WTC11 (cell line): Measurements from ENCODE around the gene ARIH2. TPM values are rescaled to one million over a fixed set of nuclear protein-coding genes. Genes with fewer than 3 reads are reported as not detected.

Source experiments
- ATAC-seq: fragments of 200-7000 bp; cut with Tn5 transposase; 2 replicates; pipeline ENCODE4 v1.10.0; 2021; ENCODE audit warnings: mild to moderate bottlenecking, moderate library complexity
- CTCF ChIA-PET: fragments of 300-600 bp; sonication (Branson Sonifier 250); formaldehyde crosslinking; loops from one replicate; lab custom pipeline; 2021; ENCODE audit warnings: antibody characterized with exemption; lab: Charles Lee
- POLR2A ChIA-PET: fragments of 350-600 bp; sonication (Branson Sonifier 250); formaldehyde crosslinking; loops from one replicate; lab custom pipeline; 2021; ENCODE audit warnings: antibody characterized with exemption; lab: Charles Lee
- DNase-seq: peaks from one replicate; pipeline ENCODE4 v3.0.0; 2021; ENCODE audit warnings: low spot score
- H3K27ac Mint-ChIP-seq: 2 replicates; pipeline ENCODE4 v1.8.0; 2021; ENCODE audit warnings: mixed read lengths
- H3K27me3 Mint-ChIP-seq: 2 replicates; pipeline ENCODE4 v1.8.0; 2021; ENCODE audit warnings: low read depth, mild to moderate bottlenecking, moderate library complexity, mixed read lengths
- H3K36me3 Mint-ChIP-seq: 2 replicates; pipeline ENCODE4 v1.8.0; 2021; ENCODE audit warnings: mixed read lengths
- H3K4me1 Mint-ChIP-seq: 2 replicates; pipeline ENCODE4 v1.8.0; 2022; ENCODE audit warnings: mixed read lengths
- H3K4me3 Mint-ChIP-seq: 2 replicates; pipeline ENCODE4 v1.8.0; 2021; ENCODE audit warnings: mild to moderate bottlenecking, moderate library complexity, mixed read lengths
- H3K9me3 Mint-ChIP-seq: 2 replicates; pipeline ENCODE4 v1.8.0; 2021; ENCODE audit warnings: mixed read lengths
- E2F5 ChIP-seq: sonication (generic); formaldehyde crosslinking; IDR thresholded peaks from 2 replicates; pipeline ENCODE4 v1.8.1; 2022; ENCODE audit warnings: mild to moderate bottlenecking, moderate library complexity, missing genetic modification reagents
- ESRRA ChIP-seq: sonication (generic); formaldehyde crosslinking; IDR thresholded peaks from 2 replicates; pipeline ENCODE4 v1.8.1; 2022; ENCODE audit warnings: mild to moderate bottlenecking, missing genetic modification reagents, borderline replicate concordance
- GRHL2 ChIP-seq: fragments of 250-450 bp; sonication (Bioruptor Pico); IDR thresholded peaks from 2 replicates; pipeline ENCODE4 v1.8.0; 2022; ENCODE audit warnings: mild to moderate bottlenecking, moderate library complexity; ENCODE audit not compliant: insufficient replicate concordance, severe bottlenecking
- GTF2I ChIP-seq: fragments of 250-450 bp; sonication (Bioruptor Pico); conservative IDR thresholded peaks from 2 replicates; pipeline ENCODE4 v1.4.0; 2021; ENCODE audit warnings: mild to moderate bottlenecking
- JUN ChIP-seq: sonication (generic); formaldehyde crosslinking; IDR thresholded peaks from 2 replicates; pipeline ENCODE4 v1.8.0; 2023; ENCODE audit warnings: mild to moderate bottlenecking, missing genetic modification reagents
- KAT7 ChIP-seq: sonication (generic); formaldehyde crosslinking; IDR thresholded peaks from 2 replicates; pipeline ENCODE4 v1.8.1; 2023; ENCODE audit warnings: missing genetic modification reagents, mild to moderate bottlenecking, borderline replicate concordance
- NFE2L1 ChIP-seq: sonication (generic); formaldehyde crosslinking; IDR thresholded peaks from 2 replicates; pipeline ENCODE4 v1.8.1; 2023; ENCODE audit warnings: missing genetic modification reagents
- RORB ChIP-seq: fragments of 250-450 bp; sonication (Bioruptor Pico); IDR thresholded peaks from 2 replicates; pipeline ENCODE4 v1.9.0; 2021; ENCODE audit warnings: mild to moderate bottlenecking
- USF2 ChIP-seq: sonication (generic); formaldehyde crosslinking; IDR thresholded peaks from 2 replicates; pipeline ENCODE4 v1.8.1; 2023; ENCODE audit warnings: mild to moderate bottlenecking, missing genetic modification reagents, moderate library complexity
- ZBTB21 ChIP-seq: sonication (generic); formaldehyde crosslinking; IDR thresholded peaks from 2 replicates; pipeline ENCODE4 v1.8.1; 2023; ENCODE audit warnings: mild to moderate bottlenecking, missing genetic modification reagents, borderline replicate concordance
- ZBTB43 ChIP-seq: sonication (generic); formaldehyde crosslinking; IDR thresholded peaks from 2 replicates; pipeline ENCODE4 v1.8.1; 2023; ENCODE audit warnings: mild to moderate bottlenecking, missing genetic modification reagents
- total RNA-seq: library from RNA; stranded (reverse); gene quantifications from 3 replicates; pipeline ENCODE4 v1.2.3, GENCODE V29; 2021

Gene ARIH2
- total RNA-seq, 1 experiment from 2014 or later = 134 TPM

- Mint-ChIP-seq H3K4me1 (peaks cover 7% of the 10 kb centered on the region), H3K36me3 (peaks cover 9% of the 10 kb centered on the region), H3K9me3 (no peaks in the 10 kb centered on the region), H3K4me3 (peak overlapping the region; percentile 94), H3K27me3 (no peaks in the 10 kb centered on the region), H3K27ac (peak overlapping the region; percentile 90)
- POLR2A ChIA-PET = interaction anchor here (0.5 to 1.3 kb wide), 5 partner anchors 13 to 255 kb away, joined by 3 to 5 read pairs (median 4); no protein-coding TSS in a partner anchor
- TF ChIP-seq RORB (no peak), E2F5 (CRISPR knock-in tag) (0 out of 2 replicates have a peak, but pooled peaks have one; percentile 4), KAT7 (0 out of 2 replicates have a peak, but pooled peaks have one; percentile 63), ZBTB21 (CRISPR knock-in tag) (no peak), JUN (CRISPR knock-in tag) (0 out of 2 replicates have a peak, but pooled peaks have one; percentile 38), USF2 (peak; percentile 61), ESRRA (CRISPR knock-in tag) (peak; percentile 10; the same call in 1 of the 2 replicates)
- DNase-seq (no peak), ATAC-seq (peak; percentile 19)
- CTCF ChIA-PET = interaction anchor here (0.6 to 1.9 kb wide), 11 partner anchors 13 to 252 kb away, joined by 3 to 11 read pairs (median 3); partner anchors contain the start of genes IP6K2, KLHDC8B, PRKAR2A and SLC25A20
Observed at GRCh38 chr3:48919215-48920138, 835 bp downstream of the ARIH2 start.

DNA sequence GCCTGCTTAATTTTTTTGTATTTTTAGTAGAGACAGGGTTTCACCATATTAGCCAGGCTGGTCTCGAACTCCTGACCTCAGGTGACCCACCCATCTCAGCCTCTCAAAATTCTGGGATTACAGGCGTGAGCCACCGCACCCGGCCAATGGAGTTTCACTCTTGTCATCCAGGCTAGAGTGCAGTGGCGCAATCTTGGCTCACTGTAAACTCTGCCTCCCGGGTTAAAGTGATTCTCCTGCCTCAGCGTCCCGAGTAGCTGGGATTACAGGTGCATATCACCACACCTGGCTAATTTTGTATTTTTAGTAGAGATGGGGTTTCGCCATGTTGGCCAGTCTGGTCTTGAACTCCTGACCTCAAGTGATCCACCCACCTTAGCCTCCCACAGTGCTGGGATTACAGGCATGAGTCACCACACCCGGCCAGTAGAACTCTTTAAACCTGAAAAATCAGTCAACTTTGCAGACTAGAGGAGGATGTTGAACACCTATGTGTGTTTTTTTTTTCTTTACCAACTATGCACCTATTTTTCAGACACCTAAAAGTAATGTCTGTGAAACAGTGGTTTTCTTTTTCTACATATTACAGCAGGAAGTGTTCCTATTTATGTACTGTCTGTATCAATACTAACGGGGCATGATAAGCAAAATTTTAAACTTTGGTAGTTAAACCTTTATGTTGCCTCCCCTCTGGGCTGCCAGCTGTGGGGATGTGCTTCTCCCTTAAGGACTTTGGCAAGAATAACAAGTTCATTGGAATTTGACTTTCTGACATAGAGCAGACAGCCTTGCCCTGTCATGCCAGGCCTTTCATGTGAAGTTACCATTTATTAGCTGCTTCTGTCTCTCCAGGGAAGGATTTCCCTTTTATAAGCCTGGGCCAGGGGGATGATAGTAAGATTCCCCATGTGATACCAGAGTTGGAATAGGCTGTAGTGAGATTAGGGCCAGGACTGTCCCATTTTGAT lies 8.1 kb downstream of the ARIH2 start:
- H3K27ac Mint-ChIP-seq = no peak overlapping the region; the same call in 1 of the 2 replicates
- ChIA-PET POLR2A (interaction anchor here (0.7 kb wide), 1 partner anchor 61 kb away, joined by 3 read pairs; no protein-coding TSS in a partner anchor), CTCF (no interaction called here)
- H3K27me3 Mint-ChIP-seq = no peaks in the 10 kb centered on the region
- DNase-seq (no peak), ATAC-seq (no peak)
- H3K9me3 Mint-ChIP-seq = no peaks in the 10 kb centered on the region
- no peak for TF ChIP-seq NFE2L1 (CRISPR knock-in tag)
- peaks cover 52% of the 10 kb centered on the region for H3K36me3 Mint-ChIP-seq
- H3K4me3 Mint-ChIP-seq = no peak overlapping the region
- 0 out of 2 replicates have a peak, but pooled peaks cover 3% of the 10 kb centered on the region for H3K4me1 Mint-ChIP-seq

DNA sequence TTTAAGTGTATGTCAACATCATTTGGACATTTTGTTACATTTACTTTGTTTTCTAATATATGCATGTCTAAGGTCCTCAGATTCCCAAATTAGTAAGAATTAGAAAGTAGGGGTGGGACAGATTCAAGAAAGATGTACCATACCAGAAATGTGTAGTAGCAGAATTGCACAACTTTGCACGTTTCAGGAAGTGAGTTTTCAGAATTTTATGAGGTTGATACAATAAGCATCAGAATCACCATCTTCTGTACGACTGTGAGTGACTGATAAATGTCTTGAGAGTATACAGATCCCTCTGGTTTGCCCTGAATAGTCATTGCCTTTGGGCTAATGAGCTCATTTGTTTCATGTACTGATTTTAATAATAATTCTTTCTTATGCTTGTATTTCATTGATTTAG lies 9.3 kb downstream of the ARIH2 start:
- ATAC-seq = no peak
- ChIA-PET CTCF (no interaction called here), POLR2A (no interaction called here)
- Mint-ChIP-seq H3K27ac (no peak overlapping the region), H3K36me3 (peaks cover 61% of the 10 kb centered on the region), H3K4me3 (no peak overlapping the region), H3K4me1 (0 out of 2 replicates have a peak, but pooled peaks cover 3% of the 10 kb centered on the region), H3K9me3 (no peaks in the 10 kb centered on the region), H3K27me3 (no peaks in the 10 kb centered on the region)
- DNase-seq = no peak
- TF ChIP-seq USF2 = no peak
- TF ChIP-seq GTF2I (CRISPR knock-in tag) = no peak
- no peak for TF ChIP-seq ZBTB43 (CRISPR knock-in tag)
- TF ChIP-seq GRHL2 (CRISPR knock-in tag) = no peak
